NCI-H82 (cell line): Measurements from ENCODE around the gene RNF168.
A peak's percentile ranks its signal among the peaks of the same experiment; 100 is the strongest.
"Not testable (repeated sequence)": the region's sequence is repeated elsewhere in the genome, so short reads cannot be mapped to it uniquely, and the experiment has no call there.

Source experiments
- DNase-seq: peaks from one replicate; lab custom pipeline; 2025; lab: John Stamatoyannopoulos, UW

RNF168 gene

GRCh38 chr3:196517162-196517800, 13.7 kb upstream of the RNF168 start:
- DNase-seq: no peak

GRCh38 chr3:196514913-196515621, 11.5 kb upstream of the RNF168 start, which contains the start of gene SMCO1:
SMCO1 (minus strand) TSS chr3:196515346; CDS start chr3:196515209, 137 bp downstream.
- DNase-seq: no peak

- no peak for DNase-seq
These were observed 10.8 kb upstream of the RNF168 start for GRCh38 chr3:196514350-196514716.

- DNase-seq: no peak
These were observed 10.3 kb upstream of the RNF168 start for GRCh38 chr3:196513697-196514349.

GRCh38 chr3:196511646-196512425, 8.3 kb upstream of the RNF168 start:
- DNase-seq: not testable (repeated sequence)

GRCh38 chr3:196511108-196511507, 7.5 kb upstream of the RNF168 start:
- DNase-seq: not testable (repeated sequence)

- no peak for DNase-seq
These were observed 3.1 kb upstream of the RNF168 start for GRCh38 chr3:196506687-196507086.

GRCh38 chr3:196504556-196504955, 988 bp upstream of the RNF168 start:
- DNase-seq: no peak

GRCh38 chr3:196504077-196504398, 470 bp upstream of the RNF168 start:
- not testable (repeated sequence) for DNase-seq

GRCh38 chr3:196502775-196503195, 783 bp downstream of the RNF168 start:
- peak; percentile 68 for DNase-seq

- DNase-seq: peak; percentile 79
These were observed 2.1 kb downstream of the RNF168 start for GRCh38 chr3:196501316-196502044.

- no peak for DNase-seq
These were observed 3.6 kb downstream of the RNF168 start for GRCh38 chr3:196499807-196500524.

GRCh38 chr3:196499061-196499460, 4.5 kb downstream of the RNF168 start:
- DNase-seq: peak; percentile 32

- no peak for DNase-seq
These were observed 5.3 kb downstream of the RNF168 start for GRCh38 chr3:196498297-196498696.

- DNase-seq: no peak
These were observed 7.4 kb downstream of the RNF168 start for GRCh38 chr3:196496183-196496582.

GRCh38 chr3:196493292-196493691, 10.3 kb downstream of the RNF168 start:
- DNase-seq: no peak

GRCh38 chr3:196492080-196492479, 11.5 kb downstream of the RNF168 start:
- no peak for DNase-seq

GRCh38 chr3:196489747-196490146, 13.8 kb downstream of the RNF168 start:
- no peak for DNase-seq

- DNase-seq: no peak
These were observed 17.3 kb downstream of the RNF168 start for GRCh38 chr3:196486263-196486662.

- DNase-seq: no peak
These were observed 25.9 kb downstream of the RNF168 start for GRCh38 chr3:196477678-196478077.

- DNase-seq: no peak
These were observed 31.3 kb downstream of the RNF168 start for GRCh38 chr3:196472286-196472685.
